ENCODE measurements around the gene GJD4.

GRCh38 chr10:35588836-35589235 is 16.3 kb upstream of the GJD4 start:
- TF ChIP-seq CTCF (IDR thresholded peaks at IDR 0.05; ENCODE audit: low read depth, low read length, missing input control): no peak
- no peak for TF ChIP-seq TAF1 (conservative IDR thresholded peaks at IDR 0.05)
- TF ChIP-seq GABPA (IDR thresholded peaks at IDR 0.05 in 1 of 2, conservative IDR thresholded peaks at IDR 0.05 in 1 of 2): no peak
- TF ChIP-seq, protein P1, sequence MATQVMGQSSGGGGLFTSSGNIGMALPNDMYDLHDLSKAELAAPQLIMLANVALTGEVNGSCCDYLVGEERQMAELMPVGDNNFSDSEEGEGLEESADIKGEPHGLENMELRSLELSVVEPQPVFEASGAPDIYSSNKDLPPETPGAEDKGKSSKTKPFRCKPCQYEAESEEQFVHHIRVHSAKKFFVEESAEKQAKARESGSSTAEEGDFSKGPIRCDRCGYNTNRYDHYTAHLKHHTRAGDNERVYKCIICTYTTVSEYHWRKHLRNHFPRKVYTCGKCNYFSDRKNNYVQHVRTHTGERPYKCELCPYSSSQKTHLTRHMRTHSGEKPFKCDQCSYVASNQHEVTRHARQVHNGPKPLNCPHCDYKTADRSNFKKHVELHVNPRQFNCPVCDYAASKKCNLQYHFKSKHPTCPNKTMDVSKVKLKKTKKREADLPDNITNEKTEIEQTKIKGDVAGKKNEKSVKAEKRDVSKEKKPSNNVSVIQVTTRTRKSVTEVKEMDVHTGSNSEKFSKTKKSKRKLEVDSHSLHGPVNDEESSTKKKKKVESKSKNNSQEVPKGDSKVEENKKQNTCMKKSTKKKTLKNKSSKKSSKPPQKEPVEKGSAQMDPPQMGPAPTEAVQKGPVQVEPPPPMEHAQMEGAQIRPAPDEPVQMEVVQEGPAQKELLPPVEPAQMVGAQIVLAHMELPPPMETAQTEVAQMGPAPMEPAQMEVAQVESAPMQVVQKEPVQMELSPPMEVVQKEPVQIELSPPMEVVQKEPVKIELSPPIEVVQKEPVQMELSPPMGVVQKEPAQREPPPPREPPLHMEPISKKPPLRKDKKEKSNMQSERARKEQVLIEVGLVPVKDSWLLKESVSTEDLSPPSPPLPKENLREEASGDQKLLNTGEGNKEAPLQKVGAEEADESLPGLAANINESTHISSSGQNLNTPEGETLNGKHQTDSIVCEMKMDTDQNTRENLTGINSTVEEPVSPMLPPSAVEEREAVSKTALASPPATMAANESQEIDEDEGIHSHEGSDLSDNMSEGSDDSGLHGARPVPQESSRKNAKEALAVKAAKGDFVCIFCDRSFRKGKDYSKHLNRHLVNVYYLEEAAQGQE (IDR thresholded peaks at IDR 0.05): no peak
- no peak for TF ChIP-seq SP1 (IDR thresholded peaks at IDR 0.05)
- no peak for TF ChIP-seq EGR1 (IDR thresholded peaks at IDR 0.05; ENCODE audit: low read depth in 2 of 2)
- TF ChIP-seq RAD21 (IDR thresholded peaks at IDR 0.05): no peak
- no peak for TF ChIP-seq YY1 (IDR thresholded peaks at IDR 0.05)
- no peak for TF ChIP-seq MAX (IDR thresholded peaks at IDR 0.05)
- TF ChIP-seq FOXA1 (IDR thresholded peaks at IDR 0.05): no peak
- TF ChIP-seq ATF3 (IDR thresholded peaks at IDR 0.05): no peak
